ENCODE results near the gene C20orf141.

C20orf141 gene

DNA sequence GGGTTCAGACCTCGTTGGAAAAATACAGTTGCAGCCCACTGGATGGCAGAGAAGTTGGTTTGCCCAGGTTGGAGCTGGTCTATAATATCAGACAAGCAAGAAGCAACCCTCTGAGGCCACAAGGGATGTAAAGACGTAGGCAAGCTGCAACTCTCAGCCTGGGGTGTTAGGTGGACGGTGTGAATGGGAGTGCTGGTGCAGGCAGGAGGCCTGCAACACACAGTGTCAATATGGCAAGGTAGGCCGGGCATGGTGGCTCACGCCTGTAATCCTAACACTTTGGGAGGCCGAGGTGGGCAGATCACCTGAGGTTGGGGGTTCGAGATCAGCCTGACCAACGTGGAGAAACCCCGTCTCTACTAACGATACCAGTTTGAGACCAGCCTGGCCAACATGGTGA lies 36.3 kb downstream of the C20orf141 start:
- no peak for DNase-seq

DNA sequence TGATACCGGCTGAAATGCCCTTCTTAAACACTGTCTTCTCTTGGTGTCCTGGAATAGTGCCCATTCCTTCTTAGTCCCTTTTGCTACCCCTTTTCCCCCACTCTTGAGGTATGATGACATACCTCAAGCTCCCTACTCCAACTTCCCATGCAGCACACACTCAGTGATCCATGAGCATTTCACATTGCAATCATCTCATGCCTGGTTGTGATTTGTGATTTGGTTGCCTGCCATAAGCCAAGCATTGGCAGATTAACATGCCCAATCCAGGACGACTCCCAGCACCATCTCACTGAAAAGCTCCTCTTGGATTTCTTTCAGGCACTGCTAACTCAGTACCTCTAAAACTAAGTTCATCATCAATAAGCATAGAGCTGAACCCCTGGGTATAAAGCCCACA lies 43.8 kb downstream of the C20orf141 start:
- DNase-seq, result no peak

- no peak for DNase-seq
These were observed 44.7 kb downstream of the C20orf141 start for GRCh38 chr20:2859330-2860121.

- no peak for DNase-seq
These were observed 49.8 kb downstream of the C20orf141 start for GRCh38 chr20:2864626-2865025.

DNA sequence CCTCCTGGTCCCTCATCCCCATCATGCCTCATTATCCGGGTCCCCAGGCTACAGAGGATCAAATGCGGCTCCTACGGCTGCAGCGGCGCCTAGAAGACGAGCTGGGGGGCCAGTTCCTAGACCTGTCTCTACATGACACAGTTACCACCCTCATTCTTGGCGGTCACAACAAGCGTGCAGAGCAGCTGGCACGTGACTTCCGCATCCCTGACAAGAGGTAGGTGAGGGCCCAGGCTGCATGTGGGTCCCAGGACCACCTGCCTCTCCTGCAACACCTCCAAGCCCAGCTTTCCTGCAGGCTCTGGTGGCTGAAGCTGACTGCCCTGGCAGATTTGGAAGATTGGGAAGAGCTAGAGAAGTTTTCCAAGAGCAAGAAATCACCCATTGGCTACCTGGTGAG lies 50.3 kb downstream of the C20orf141 start:
- no peak for DNase-seq
